Naive B cell (primary cell): ENCODE results near the gene RHOJ. TPM values are rescaled to one million over a fixed set of nuclear protein-coding genes. Genes with fewer than 3 reads are reported as not detected.

ENCODE experiments used
- ATAC-seq, 2 donors: fragments of 150-1000 bp; cut with Tn5 transposase; 2 replicates each; pipeline ENCODE4 v1.10.0; 2021; ENCODE audit warnings: low read depth in 2 of 2, mild to moderate bottlenecking in 2 of 2, moderate library complexity in 2 of 2
- DNase-seq: peaks from one replicate; pipeline ENCODE4 v3.0.0; 2022
- H3K27ac Mint-ChIP-seq, 6 donors: one replicate each; pipeline ENCODE4 v1.8.0; 2020 to 2022; ENCODE audit warnings: mild to moderate bottlenecking in 6 of 6, mixed read lengths in 6 of 6, moderate library complexity in 5 of 6, inconsistent platforms in 2 of 6
- H3K27me3 Mint-ChIP-seq, 3 donors: one replicate each; pipeline ENCODE4 v1.8.0; 2021 to 2022; ENCODE audit warnings: mixed read lengths in 3 of 3, mild to moderate bottlenecking in 1 of 3
- H3K36me3 Mint-ChIP-seq, 2 donors: one replicate each; pipeline ENCODE4 v1.8.0; 2020 to 2022; ENCODE audit warnings: mixed read lengths in 2 of 2, inconsistent platforms in 1 of 2, mild to moderate bottlenecking in 1 of 2
- H3K4me1 Mint-ChIP-seq, 3 donors: one replicate each; pipeline ENCODE4 v1.8.0; 2020 to 2022; ENCODE audit warnings: mixed read lengths in 3 of 3, inconsistent platforms in 1 of 3, mild to moderate bottlenecking in 1 of 3, moderate library complexity in 1 of 3
- H3K4me3 Mint-ChIP-seq, 8 donors: one replicate each; pipeline ENCODE4 v1.8.0; 2020 to 2022; ENCODE audit warnings: mild to moderate bottlenecking in 8 of 8, mixed read lengths in 8 of 8, moderate library complexity in 8 of 8, inconsistent platforms in 2 of 8
- H3K9me3 Mint-ChIP-seq, 7 donors: one replicate each; pipeline ENCODE4 v1.8.0; 2020 to 2022; ENCODE audit warnings: mixed read lengths in 7 of 7, mild to moderate bottlenecking in 5 of 7, inconsistent platforms in 2 of 7, moderate library complexity in 1 of 7
- polyA plus RNA-seq, 6 donors: library from polyadenylated mRNA; unstranded; fragments of 300-500 nt; fragmentation: Illumina TruSeq; gene quantifications; one replicate each; pipeline ENCODE4 v1.2.3, GENCODE V29; 2021; ENCODE audit warnings: low read depth in 6 of 6

RHOJ gene
- polyA plus RNA-seq, 6 donors from 2014 or later = not detected

DNA sequence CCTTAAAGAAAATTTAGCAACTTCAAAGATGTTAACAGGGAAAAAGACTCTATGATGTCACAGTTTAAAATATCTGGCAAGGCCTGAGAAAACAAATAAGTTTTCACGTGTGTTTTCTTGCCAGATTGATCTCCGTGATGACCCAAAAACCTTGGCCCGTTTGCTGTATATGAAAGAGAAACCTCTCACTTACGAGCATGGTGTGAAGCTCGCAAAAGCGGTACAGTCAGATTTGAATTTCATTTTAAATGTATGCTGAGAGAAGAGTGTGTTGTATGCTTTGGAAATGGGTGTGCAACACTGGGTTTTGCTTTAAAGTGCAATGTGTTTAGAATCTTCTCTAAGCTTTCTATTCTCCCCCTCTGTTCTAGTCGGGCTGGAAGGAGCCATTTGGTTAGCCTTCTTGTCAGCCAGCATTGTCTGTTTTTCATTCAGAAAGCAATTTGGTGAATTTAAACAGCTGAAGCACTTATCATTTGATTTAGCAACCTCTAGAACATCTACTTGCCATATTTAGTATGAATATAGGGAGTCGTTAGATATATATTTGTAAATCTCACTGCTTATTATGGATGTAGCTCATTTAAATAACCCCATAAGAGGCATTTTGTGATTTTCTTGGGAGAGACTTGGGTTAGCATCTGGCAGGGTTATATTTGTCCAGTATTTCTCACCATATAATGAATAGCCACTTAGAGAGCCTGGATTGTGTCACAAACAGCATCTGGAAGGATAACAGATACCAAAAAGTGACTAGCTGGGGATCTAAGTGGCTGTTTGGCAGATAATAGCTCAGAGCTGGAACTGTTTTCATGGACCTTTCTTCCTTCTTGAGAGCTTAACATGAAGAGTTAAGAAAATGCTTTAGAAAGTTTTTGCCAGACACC, 79.0 kb downstream of the RHOJ start:
- H3K4me3 Mint-ChIP-seq = no peak overlapping the region
- no peak for DNase-seq

DNA sequence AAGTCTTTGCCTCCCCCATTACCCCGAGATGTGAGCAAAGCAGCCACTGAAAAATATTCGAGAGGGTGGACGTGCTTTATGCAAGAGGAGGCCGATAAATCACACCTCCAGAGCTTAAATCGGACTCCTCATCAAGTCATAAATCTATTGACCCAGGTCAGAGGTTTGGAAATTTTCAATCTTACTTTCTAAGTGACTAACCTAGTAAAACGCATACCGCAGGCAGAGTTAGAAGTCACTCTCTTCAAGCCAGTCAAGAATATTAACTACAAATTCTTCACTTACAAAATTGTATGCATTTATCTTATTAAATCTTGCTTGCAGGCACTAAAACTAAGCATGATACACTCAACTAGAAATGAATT, 79.6 kb downstream of the RHOJ start:
- Mint-ChIP-seq H3K9me3 (no peaks in the 10 kb centered on the region), H3K4me1 (no peaks in the 10 kb centered on the region), H3K27ac (no peak overlapping the region), H3K36me3 (no peaks in the 10 kb centered on the region), H3K4me3 (no peak overlapping the region), H3K27me3 (peaks cover 0 to 12% (median 5%) of the 10 kb centered on the region in 3 donors)
- ATAC-seq (no peak), DNase-seq (no peak)

More for the DNA sequence above, 79.0 kb downstream of the RHOJ start:
- Mint-ChIP-seq H3K36me3 (no peaks in the 10 kb centered on the region), H3K27ac (no peak overlapping the region), H3K27me3 (peaks cover 0 to 12% (median 5%) of the 10 kb centered on the region in 3 donors), H3K4me1 (no peaks in the 10 kb centered on the region), H3K9me3 (no peaks in the 10 kb centered on the region)
- no peak for ATAC-seq

- no peaks in the 10 kb centered on the region for H3K36me3 Mint-ChIP-seq
- H3K4me1 Mint-ChIP-seq = no peaks in the 10 kb centered on the region
- H3K27me3 Mint-ChIP-seq = peaks cover 3 to 8% (median 5%) of the 10 kb centered on the region in 3 donors
- H3K27ac Mint-ChIP-seq = no peak overlapping the region
- H3K9me3 Mint-ChIP-seq = no peaks in the 10 kb centered on the region
- DNase-seq (no peak), ATAC-seq (no peak)
- H3K4me3 Mint-ChIP-seq = no peak overlapping the region
Measured at GRCh38 chr14:63286071-63286470, 81.8 kb downstream of the RHOJ start.

DNA sequence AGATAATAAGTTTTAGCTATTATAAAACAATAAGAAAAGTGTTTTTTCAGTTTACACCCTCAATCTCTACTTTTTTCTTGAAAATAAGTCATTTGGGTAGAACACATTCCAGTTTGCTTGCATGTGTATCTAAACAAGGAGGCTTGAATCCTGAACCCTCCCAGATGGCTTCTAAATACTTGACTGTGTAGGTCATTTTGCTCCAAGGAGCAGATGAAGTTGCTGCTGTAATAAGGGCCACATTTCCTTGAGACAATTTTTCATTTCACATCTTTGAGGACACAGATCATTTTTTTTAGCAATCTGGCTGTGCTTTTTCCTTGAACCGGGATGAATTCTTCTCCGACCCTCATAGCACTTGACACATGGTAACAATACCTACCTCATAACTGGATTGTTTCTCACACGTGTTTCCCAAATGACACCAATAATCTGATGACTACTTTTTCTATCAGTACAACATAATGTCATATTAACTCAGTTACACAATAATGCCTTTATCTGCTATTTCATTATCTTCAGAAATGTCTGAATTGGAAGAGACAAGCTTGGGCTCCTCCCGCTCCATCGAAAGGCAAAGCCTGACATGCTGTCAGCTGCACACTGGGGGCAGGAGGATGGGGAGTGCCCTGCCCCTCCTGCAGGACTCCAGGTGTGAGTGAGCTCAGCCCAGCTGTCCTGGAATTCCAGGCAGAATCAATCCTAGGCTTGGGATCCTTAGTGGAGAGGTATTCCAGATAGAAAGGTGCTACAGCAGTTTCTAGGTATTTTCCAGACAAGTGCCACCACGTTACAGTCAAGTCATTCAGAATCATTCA, 83.6 kb downstream of the RHOJ start:
- Mint-ChIP-seq H3K36me3 (no peaks in the 10 kb centered on the region), H3K4me3 (no peak overlapping the region), H3K9me3 (no peaks in the 10 kb centered on the region), H3K4me1 (no peaks in the 10 kb centered on the region), H3K27me3 (peaks cover 7 to 17% (median 13%) of the 10 kb centered on the region in 3 donors), H3K27ac (no peak overlapping the region)
- ATAC-seq = no peak
- DNase-seq = no peak

DNA sequence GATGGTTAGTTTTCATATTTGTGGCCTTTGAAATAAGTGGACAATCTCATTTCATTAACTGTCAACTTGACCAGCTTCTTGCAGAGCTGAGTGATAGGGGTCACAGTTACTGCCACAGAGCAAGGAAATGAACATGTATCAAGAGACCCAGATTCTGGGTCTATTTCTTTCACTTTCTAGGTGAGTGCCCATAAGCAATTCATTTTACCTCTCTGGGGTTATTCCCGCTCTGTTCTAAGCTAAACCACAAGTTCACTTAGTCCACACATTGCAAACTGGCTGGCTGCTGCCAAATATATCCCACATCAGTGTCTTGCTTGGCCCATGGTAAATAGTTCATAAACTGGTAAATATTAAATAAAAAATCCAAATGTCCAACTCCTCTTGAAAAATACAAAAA, 84.6 kb downstream of the RHOJ start:
- no peak for ATAC-seq
- no peaks in the 10 kb centered on the region for H3K9me3 Mint-ChIP-seq
- no peaks in the 10 kb centered on the region for H3K36me3 Mint-ChIP-seq
- H3K4me1 Mint-ChIP-seq = no peaks in the 10 kb centered on the region
- DNase-seq = no peak
- peaks cover 7 to 17% (median 13%) of the 10 kb centered on the region in 3 donors for H3K27me3 Mint-ChIP-seq
- no peak overlapping the region for H3K27ac Mint-ChIP-seq
- no peak overlapping the region for H3K4me3 Mint-ChIP-seq

- no peaks in the 10 kb centered on the region for H3K9me3 Mint-ChIP-seq
- DNase-seq (no peak), ATAC-seq (no peak)
- no peak overlapping the region for H3K4me3 Mint-ChIP-seq
- peaks cover 12 to 28% (median 22%) of the 10 kb centered on the region in 3 donors for H3K27me3 Mint-ChIP-seq
- no peaks in the 10 kb centered on the region for H3K36me3 Mint-ChIP-seq
- H3K27ac Mint-ChIP-seq = no peak overlapping the region
- H3K4me1 Mint-ChIP-seq = no peaks in the 10 kb centered on the region
Measured at GRCh38 chr14:63290741-63291430, 86.6 kb downstream of the RHOJ start.

- DNase-seq (no peak), ATAC-seq (no peak)
- no peaks in the 10 kb centered on the region for H3K36me3 Mint-ChIP-seq
- H3K4me1 Mint-ChIP-seq = no peaks in the 10 kb centered on the region
- H3K27me3 Mint-ChIP-seq = peaks cover 19 to 28% (median 22%) of the 10 kb centered on the region in 3 donors
- H3K9me3 Mint-ChIP-seq = no peaks in the 10 kb centered on the region
- no peak overlapping the region for H3K27ac Mint-ChIP-seq
- H3K4me3 Mint-ChIP-seq = no peak overlapping the region
Measured at GRCh38 chr14:63292805-63293204, 88.6 kb downstream of the RHOJ start.

DNA sequence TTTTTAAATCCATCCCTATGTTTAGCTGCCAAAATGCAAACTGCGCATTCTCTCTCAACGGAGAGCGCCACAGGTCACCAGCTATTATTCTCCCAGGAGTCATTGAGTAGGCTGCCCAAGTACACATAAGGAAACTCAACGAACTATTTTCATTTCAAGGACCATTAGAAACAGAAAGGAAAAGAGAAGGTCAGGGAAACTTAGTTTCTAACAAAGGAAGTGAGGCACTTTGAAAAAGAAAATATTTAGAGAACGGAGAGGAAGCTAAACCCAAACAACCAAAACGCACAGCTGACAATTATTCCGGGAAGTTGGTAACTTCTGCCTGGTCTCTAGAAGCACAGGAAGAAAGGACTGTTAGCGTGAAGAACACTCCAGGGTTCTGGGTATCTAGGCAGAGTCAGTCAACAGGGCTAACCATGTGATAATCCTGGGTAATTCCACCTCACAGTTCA, 91.0 kb downstream of the RHOJ start:
- H3K27me3 Mint-ChIP-seq = peaks cover 22 to 28% (median 23%) of the 10 kb centered on the region in 3 donors
- H3K9me3 Mint-ChIP-seq = no peaks in the 10 kb centered on the region
- DNase-seq (no peak), ATAC-seq (no peak)
- H3K27ac Mint-ChIP-seq = no peak overlapping the region
- no peaks in the 10 kb centered on the region for H3K36me3 Mint-ChIP-seq
- H3K4me1 Mint-ChIP-seq = no peaks in the 10 kb centered on the region
- H3K4me3 Mint-ChIP-seq = no peak overlapping the region

GRCh38 chr14:63296060-63296563, 91.9 kb downstream of the RHOJ start:
- Mint-ChIP-seq H3K4me3 (no peak overlapping the region), H3K4me1 (no peaks in the 10 kb centered on the region), H3K27ac (no peak overlapping the region), H3K27me3 (peaks cover 14 to 25% (median 21%) of the 10 kb centered on the region in 3 donors), H3K9me3 (no peaks in the 10 kb centered on the region), H3K36me3 (no peaks in the 10 kb centered on the region)
- DNase-seq = no peak
- ATAC-seq = no peak

DNA sequence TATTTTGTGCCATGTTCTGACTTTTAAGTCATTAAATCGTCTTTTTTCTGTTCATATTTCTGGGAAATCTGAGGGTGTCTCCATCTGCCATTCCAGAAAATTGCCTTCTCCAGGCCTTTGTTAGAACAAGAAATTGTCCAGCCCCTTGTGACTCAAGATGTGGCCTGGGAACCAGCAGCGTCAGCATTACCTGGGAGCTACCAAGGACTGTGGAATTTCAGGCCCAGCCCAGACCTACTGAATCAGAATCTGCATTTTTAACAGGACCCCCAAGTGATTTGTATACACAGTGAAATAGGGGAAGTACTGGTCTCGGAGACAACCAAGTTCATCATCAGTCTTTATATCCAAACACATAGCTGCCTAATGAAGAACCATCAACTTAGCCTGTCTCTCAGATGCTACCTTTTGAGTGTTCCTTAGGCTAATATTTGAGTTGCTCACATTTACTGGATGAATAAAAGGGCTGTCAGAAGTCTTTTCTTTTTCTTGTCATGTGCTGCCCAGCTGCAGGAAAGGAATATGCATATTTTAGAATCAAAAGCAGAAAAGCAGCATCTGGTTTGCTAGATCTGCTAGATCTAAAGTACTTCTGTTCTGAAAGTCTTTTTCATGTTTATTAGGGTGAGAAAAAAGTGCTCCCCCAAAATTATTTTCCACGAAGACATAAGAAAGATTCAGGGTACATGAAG, 93.3 kb downstream of the RHOJ start:
- ATAC-seq (no peak), DNase-seq (no peak)
- H3K36me3 Mint-ChIP-seq = no peaks in the 10 kb centered on the region
- H3K4me3 Mint-ChIP-seq = no peak overlapping the region
- H3K4me1 Mint-ChIP-seq = no peaks in the 10 kb centered on the region
- H3K27ac Mint-ChIP-seq = no peak overlapping the region
- peaks cover 9 to 26% (median 23%) of the 10 kb centered on the region in 3 donors for H3K27me3 Mint-ChIP-seq
- H3K9me3 Mint-ChIP-seq = peaks cover 0 to 2% (median 0%) of the 10 kb centered on the region in 7 donors

DNA sequence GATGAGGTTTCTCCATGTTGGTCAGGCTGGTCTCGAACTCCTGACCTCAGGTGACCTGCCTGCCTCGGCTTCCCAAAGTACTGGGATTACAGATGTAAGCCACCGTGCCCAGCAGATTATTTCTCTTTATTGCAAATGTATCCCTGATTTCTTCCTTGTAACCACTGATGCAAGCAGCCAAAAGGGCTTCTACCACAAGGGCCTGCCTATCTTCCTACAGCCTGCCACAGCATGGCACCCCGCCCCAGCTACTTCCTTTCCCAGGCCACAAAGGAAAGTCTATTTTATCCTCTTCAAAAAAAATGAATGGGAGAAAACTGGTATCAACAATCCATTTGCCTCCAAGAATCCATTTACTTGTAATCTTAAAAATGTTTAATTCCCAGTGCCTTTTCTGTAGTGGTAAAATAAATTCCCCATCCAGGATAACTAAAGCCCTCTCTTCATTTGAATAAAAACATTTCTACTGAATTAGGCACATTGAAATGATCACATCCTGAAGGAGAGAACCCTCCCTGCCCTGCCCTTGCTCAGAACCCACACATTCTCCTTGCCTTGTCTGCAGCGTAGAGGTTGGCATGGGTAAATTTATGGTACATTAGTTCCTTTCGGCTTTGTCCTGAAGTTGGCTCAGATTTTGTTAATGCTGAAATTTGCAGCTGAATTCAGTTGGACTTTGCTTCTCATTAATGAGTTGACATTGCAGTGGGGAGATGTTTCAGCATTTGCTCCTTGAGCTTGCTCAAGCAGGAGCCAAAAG, 95.3 kb downstream of the RHOJ start:
- DNase-seq = no peak
- no peak for ATAC-seq
- Mint-ChIP-seq H3K27me3 (peaks cover 9 to 27% (median 25%) of the 10 kb centered on the region in 3 donors), H3K4me1 (no peaks in the 10 kb centered on the region), H3K4me3 (no peak overlapping the region), H3K9me3 (peaks cover 0 to 3% (median 0%) of the 10 kb centered on the region in 7 donors), H3K27ac (no peak overlapping the region), H3K36me3 (no peaks in the 10 kb centered on the region)

DNA sequence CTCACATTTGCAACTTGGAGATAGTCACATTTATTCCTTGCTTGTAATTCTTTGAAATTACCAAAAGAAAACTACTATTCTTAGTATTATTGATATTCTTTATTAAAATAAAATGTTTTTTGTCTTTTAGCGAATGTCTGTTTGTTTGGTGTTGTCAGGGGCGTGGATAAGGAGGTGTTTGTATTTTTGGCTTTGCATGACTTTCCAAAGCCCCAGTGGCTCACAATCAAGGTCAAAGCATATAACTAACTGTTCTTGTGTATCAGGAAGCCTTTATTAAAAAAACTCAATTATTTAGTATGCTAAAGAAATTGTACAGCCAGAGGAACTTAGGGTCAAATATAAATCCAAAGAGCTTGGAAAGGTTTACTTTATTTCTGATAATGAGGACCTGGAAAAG, 96.6 kb downstream of the RHOJ start:
- no peak for ATAC-seq
- H3K9me3 Mint-ChIP-seq = peaks cover 0 to 3% (median 0%) of the 10 kb centered on the region in 7 donors
- no peaks in the 10 kb centered on the region for H3K36me3 Mint-ChIP-seq
- H3K4me3 Mint-ChIP-seq = no peak overlapping the region
- H3K27me3 Mint-ChIP-seq = peaks cover 0 to 20% (median 19%) of the 10 kb centered on the region in 3 donors
- H3K4me1 Mint-ChIP-seq = no peaks in the 10 kb centered on the region
- no peak overlapping the region for H3K27ac Mint-ChIP-seq
- no peak for DNase-seq
